H9 (cell line): ENCODE results near the gene VAV2. TPM values are rescaled to one million over a fixed set of nuclear protein-coding genes. Genes with fewer than 3 reads are reported as not detected.

Experiments
- DNase-seq: peaks from one replicate; pipeline ENCODE4 v3.0.0-alpha.2; 2017
- H2AFZ ChIP-seq: one replicate; pipeline ENCODE4 v1.6.1; 2013; ENCODE audit warnings: mild to moderate bottlenecking, low read length, control low read depth, moderate library complexity
- H2AK5ac ChIP-seq: 2 replicates; pipeline ENCODE4 v1.6.1; 2013; ENCODE audit warnings: low read length, control low read depth, mixed read lengths; ENCODE audit not compliant: insufficient read length
- H2BK120ac ChIP-seq: one replicate; pipeline ENCODE4 v1.6.1; 2013; ENCODE audit warnings: low read depth, mild to moderate bottlenecking, low read length, control low read depth, inconsistent platforms; ENCODE audit not compliant: poor library complexity, severe bottlenecking
- H2BK12ac ChIP-seq: 2 replicates; pipeline ENCODE4 v1.6.1; 2013; ENCODE audit warnings: low read length, control low read depth, mixed read lengths, low read depth; ENCODE audit not compliant: insufficient read length
- H2BK15ac ChIP-seq: 2 replicates; pipeline ENCODE4 v1.6.1; 2013; ENCODE audit warnings: low read depth, low read length, control low read depth
- H2BK20ac ChIP-seq: one replicate; pipeline ENCODE4 v1.6.1; 2013; ENCODE audit warnings: low read depth, mild to moderate bottlenecking, low read length, control low read depth, inconsistent platforms; ENCODE audit not compliant: poor library complexity, severe bottlenecking
- H2BK5ac ChIP-seq: 2 replicates; pipeline ENCODE4 v1.6.1; 2013; ENCODE audit warnings: low read length, control low read depth, mixed read lengths; ENCODE audit not compliant: insufficient read length
- H3K14ac ChIP-seq: 2 replicates; pipeline ENCODE4 v1.6.1; 2013; ENCODE audit warnings: low read length, control low read depth; ENCODE audit not compliant: insufficient read depth
- H3K18ac ChIP-seq: 2 replicates; pipeline ENCODE4 v1.6.1; 2013; ENCODE audit warnings: low read depth, mild to moderate bottlenecking, mixed read lengths, low read length, control low read depth; ENCODE audit not compliant: insufficient read length
- H3K23ac ChIP-seq: 2 replicates; pipeline ENCODE4 v1.6.1; 2013; ENCODE audit warnings: low read length, control low read depth, mixed read lengths, low read depth; ENCODE audit not compliant: insufficient read length
- H3K23me2 ChIP-seq: 2 replicates; pipeline ENCODE4 v1.6.1; 2013; ENCODE audit warnings: low read depth, mild to moderate bottlenecking, mixed read lengths, low read length, control low read depth; ENCODE audit not compliant: insufficient read length, poor library complexity, severe bottlenecking
- H3K27ac ChIP-seq: 2 replicates; pipeline ENCODE4 v1.5.1; 2013; ENCODE audit warnings: low read length, control low read depth, mixed read lengths, low read depth; ENCODE audit not compliant: insufficient read length
- H3K27me3 ChIP-seq: 2 replicates; pipeline ENCODE4 v1.6.1; 2013; ENCODE audit warnings: low read length, control low read depth, inconsistent platforms; ENCODE audit not compliant: insufficient read depth
- H3K4ac ChIP-seq: 2 replicates; pipeline ENCODE4 v1.6.1; 2013; ENCODE audit warnings: low read depth, mild to moderate bottlenecking, control low read depth, inconsistent platforms, low read length, moderate library complexity
- H3K4me1 ChIP-seq: 2 replicates; pipeline ENCODE4 v1.6.1; 2013; ENCODE audit warnings: low read length, control low read depth, inconsistent platforms; ENCODE audit not compliant: insufficient read depth
- H3K4me2 ChIP-seq: 2 replicates; pipeline ENCODE4 v1.6.1; 2013; ENCODE audit warnings: low read length, control low read depth, mixed read lengths; ENCODE audit not compliant: insufficient read length, insufficient read depth
- H3K56ac ChIP-seq: 2 replicates; pipeline ENCODE4 v1.6.1; 2013; ENCODE audit warnings: low read depth, mild to moderate bottlenecking, mixed read lengths, low read length, control low read depth; ENCODE audit not compliant: insufficient read length
- H3K79me1 ChIP-seq: 2 replicates; pipeline ENCODE4 v1.6.1; 2013; ENCODE audit warnings: low read depth, mild to moderate bottlenecking, moderate library complexity, low read length, control low read depth, inconsistent platforms; ENCODE audit not compliant: insufficient read depth, poor library complexity, severe bottlenecking
- H3K79me2 ChIP-seq: 2 replicates; pipeline ENCODE4 v1.6.1; 2013; ENCODE audit warnings: low read length, control low read depth, inconsistent platforms; ENCODE audit not compliant: insufficient read depth
- H3K9ac ChIP-seq: 2 replicates; pipeline ENCODE4 v1.6.1; 2013; ENCODE audit warnings: low read length, control low read depth, mixed read lengths; ENCODE audit not compliant: insufficient read length; ENCODE audit errors: extremely low read depth
- H3K9me3 ChIP-seq: one replicate; pipeline ENCODE4 v1.6.1; 2013; ENCODE audit warnings: low read depth, low read length, inconsistent platforms; ENCODE audit not compliant: control insufficient read depth
- H3T11ph ChIP-seq: one replicate; pipeline ENCODE4 v1.6.1; 2013; ENCODE audit warnings: mild to moderate bottlenecking, low read length, control low read depth, inconsistent platforms
- H4K20me1 ChIP-seq: one replicate; pipeline ENCODE4 v1.6.1; 2013; ENCODE audit not compliant: control insufficient read depth, insufficient read length, insufficient read depth
- H4K5ac ChIP-seq: 2 replicates; pipeline ENCODE4 v1.6.1; 2013; ENCODE audit warnings: low read depth, mild to moderate bottlenecking, mixed read lengths, low read length, control low read depth; ENCODE audit not compliant: insufficient read length
- H4K8ac ChIP-seq: replicated peaks from 2 replicates; pipeline ENCODE4 v1.6.1; 2013; ENCODE audit warnings: low read length, control low read depth, mixed read lengths, low read depth; ENCODE audit not compliant: insufficient read length
- H4K91ac ChIP-seq: 2 replicates; pipeline ENCODE4 v1.6.1; 2013; ENCODE audit warnings: low read depth, mild to moderate bottlenecking, moderate library complexity, mixed read lengths, low read length, control low read depth; ENCODE audit not compliant: insufficient read length
- H3K27ac Mint-ChIP-seq, 3 experiments: 2 replicates in 2 of 3; 3 replicates in 1 of 3; pipeline ENCODE4 v1.8.0; 2020 to 2021; ENCODE audit warnings: mixed read lengths in 3 of 3, mild to moderate bottlenecking in 1 of 3, moderate library complexity in 1 of 3
- H3K27me3 Mint-ChIP-seq: 2 replicates; pipeline ENCODE4 v1.8.0; 2021; ENCODE audit warnings: low read depth, mild to moderate bottlenecking, moderate library complexity, mixed read lengths
- H3K36me3 Mint-ChIP-seq, 3 experiments: 2 replicates in 2 of 3; 3 replicates in 1 of 3; pipeline ENCODE4 v1.8.0; 2020 to 2021; ENCODE audit warnings: low read depth in 3 of 3, mixed read lengths in 3 of 3; ENCODE audit not compliant: insufficient read depth in 1 of 3
- H3K4me1 Mint-ChIP-seq, 2 experiments: 2 replicates each; pipeline ENCODE4 v1.8.0; 2020; ENCODE audit warnings: mixed read lengths in 2 of 2
- H3K4me3 Mint-ChIP-seq, 2 experiments: 2 replicates in 1 of 2; 3 replicates in 1 of 2; pipeline ENCODE4 v1.8.0; 2020 to 2021; ENCODE audit warnings: mild to moderate bottlenecking in 2 of 2, mixed read lengths in 2 of 2, moderate library complexity in 1 of 2
- H3K9me3 Mint-ChIP-seq, 2 experiments: 2 replicates in 1 of 2; 3 replicates in 1 of 2; pipeline ENCODE4 v1.8.0; 2020; ENCODE audit warnings: mild to moderate bottlenecking in 2 of 2, mixed read lengths in 2 of 2, moderate library complexity in 1 of 2
- CTCF ChIP-seq: fragments of 200-600 bp; sonication (generic); conservative IDR thresholded peaks from 3 replicates; pipeline ENCODE4 v1.8.0; 2021; ENCODE audit warnings: antibody characterized with exemption, mild to moderate bottlenecking
- WGBS: extraction: QIAGEN DNeasy Blood & Tissue Kit; methylation state at CpG from one replicate; pipeline ENCODE4 v1.1.7; 2013; ENCODE audit warnings: missing lambda C conversion rate, low lambda C conversion rate, mixed read lengths; ENCODE audit not compliant: insufficient read length; ENCODE audit errors: extremely low coverage; 5-methylcytosine and 5-hydroxymethylcytosine counted together
- total RNA-seq: library from RNA; stranded (reverse); gene quantifications from 2 replicates; pipeline ENCODE4 v1.2.1, GENCODE V29; 2021

The VAV2 gene
- total RNA-seq, 1 experiment from 2014 or later: 58.7 TPM

- H2BK5ac ChIP-seq: no peak overlapping the region
- no peak overlapping the region for H3K4me3 Mint-ChIP-seq
- H4K91ac ChIP-seq: no peak overlapping the region
- H3K56ac ChIP-seq: no peak overlapping the region
- TF ChIP-seq CTCF: no peak
- H3T11ph ChIP-seq: no peak overlapping the region
- H4K5ac ChIP-seq: no peak overlapping the region
- H2BK20ac ChIP-seq: no peak overlapping the region
- H3K27me3 ChIP-seq: no peaks in the 10 kb centered on the region
- WGBS: no CpG with 5 or more reads among the region's 11 CpGs
- no peaks in the 10 kb centered on the region; the same call in 1 of the 2 replicates for H3K27me3 Mint-ChIP-seq
- H3K9me3 ChIP-seq: no peaks in the 10 kb centered on the region
- H3K23ac ChIP-seq: no peak overlapping the region
- no peaks in the 10 kb centered on the region for H3K79me1 ChIP-seq
- DNase-seq: peak; percentile 14
- no peaks in the 10 kb centered on the region for H3K79me2 ChIP-seq
- no peak overlapping the region for H2BK12ac ChIP-seq
- H2AK5ac ChIP-seq: no peak overlapping the region
- H2BK120ac ChIP-seq: no peak overlapping the region
- H3K4me1 ChIP-seq: no peaks in the 10 kb centered on the region
- H3K4ac ChIP-seq: no peak overlapping the region
- peak overlapping the region in 1 of 3 experiments; percentile 13; a peak in 1 of 7 replicates for H3K27ac Mint-ChIP-seq
- H3K14ac ChIP-seq: no peak overlapping the region
- H3K9ac ChIP-seq: no peak overlapping the region
- no peak overlapping the region for H2AFZ ChIP-seq
- no peak overlapping the region for H3K18ac ChIP-seq
- peaks cover 2 to 6% of the 10 kb centered on the region in 2 experiments; a peak in 3 of 4 replicates for H3K4me1 Mint-ChIP-seq
- H3K27ac ChIP-seq: no peak overlapping the region
- H3K4me2 ChIP-seq: no peak overlapping the region
- no peaks in the 10 kb centered on the region for H4K20me1 ChIP-seq
- peaks cover 1 to 4% of the 10 kb centered on the region in 2 experiments for H3K9me3 Mint-ChIP-seq
- H3K23me2 ChIP-seq: no peaks in the 10 kb centered on the region
- H4K8ac ChIP-seq: no peak overlapping the region
- no peak overlapping the region for H2BK15ac ChIP-seq
- H3K36me3 Mint-ChIP-seq: peaks cover 17 to 48% (median 32%) of the 10 kb centered on the region in 3 experiments
Measured at GRCh38 chr9:133761641-133762248, 230.4 kb downstream of the VAV2 start.
